ENCODE measurements around the gene SLC12A2. TPM values are rescaled to one million over a fixed set of nuclear protein-coding genes. Genes with fewer than 3 reads are reported as not detected.

The SLC12A2 gene
- total RNA-seq, 1 experiment from 2014 or later, result 85.2 TPM

- no peak overlapping the region for H3K27ac Mint-ChIP-seq (ENCODE audit: unreplicated experiment)
- Histone ChIP-seq H3K9me3 (no peaks in the 10 kb centered on the region), H3K4me1 (no peaks in the 10 kb centered on the region), H3K4me3 (ENCODE audit: low read depth, low read length) (no peak overlapping the region), H3K27me3 (replicated peaks; ENCODE audit: control insufficient read depth, insufficient read depth, low read length) (no peaks in the 10 kb centered on the region), H3K36me3 (ENCODE audit: control insufficient read depth, insufficient read depth, low read length) (no peaks in the 10 kb centered on the region; the same call in 1 of the 2 replicates)
- no peak overlapping the region for H3K4me3 Mint-ChIP-seq (ENCODE audit: unreplicated experiment)
- no peak for TF ChIP-seq CTCF (IDR thresholded peaks at IDR 0.05; ENCODE audit: insufficient read depth in 1 of 2, low read depth in 1 of 2, low read length in 1 of 2, severe bottlenecking in 1 of 2, unreplicated experiment in 1 of 2)
- H3K27me3 Mint-ChIP-seq (ENCODE audit: insufficient read depth, unreplicated experiment), result no peaks in the 10 kb centered on the region
- CTCF ChIA-PET, result no interaction called here
- no peak for DNase-seq
- BruUV-seq (replicated peaks), result no TSS peak
- no peaks in the 10 kb centered on the region for H3K4me1 Mint-ChIP-seq (ENCODE audit: low read depth, unreplicated experiment)
- intact Hi-C loops (cut with micrococcal nuclease; ENCODE audit: unreplicated experiment), result no loop called here
- POLR2A ChIA-PET, result no interaction called here
- H3K36me3 Mint-ChIP-seq (ENCODE audit: insufficient read depth, unreplicated experiment), result peaks cover 23% of the 10 kb centered on the region
- H3K9me3 Mint-ChIP-seq (ENCODE audit: unreplicated experiment), result no peaks in the 10 kb centered on the region
Measured at GRCh38 chr5:128169401-128170017, 85.9 kb downstream of the SLC12A2 start.

GRCh38 chr5:128172102-128172501 lies 88.5 kb downstream of the SLC12A2 start:
- Mint-ChIP-seq H3K27ac (ENCODE audit: unreplicated experiment) (no peak overlapping the region), H3K9me3 (ENCODE audit: unreplicated experiment) (no peaks in the 10 kb centered on the region), H3K4me3 (ENCODE audit: unreplicated experiment) (no peak overlapping the region), H3K36me3 (ENCODE audit: insufficient read depth, unreplicated experiment) (peaks cover 22% of the 10 kb centered on the region), H3K27me3 (ENCODE audit: insufficient read depth, unreplicated experiment) (no peaks in the 10 kb centered on the region), H3K4me1 (ENCODE audit: low read depth, unreplicated experiment) (no peaks in the 10 kb centered on the region)
- Histone ChIP-seq H3K9me3 (no peaks in the 10 kb centered on the region), H3K4me3 (ENCODE audit: low read depth, low read length) (no peak overlapping the region), H3K27me3 (replicated peaks; ENCODE audit: control insufficient read depth, insufficient read depth, low read length) (no peaks in the 10 kb centered on the region), H3K4me1 (no peaks in the 10 kb centered on the region), H3K36me3 (ENCODE audit: control insufficient read depth, insufficient read depth, low read length) (no peaks in the 10 kb centered on the region; the same call in 1 of the 2 replicates)
- no peak for TF ChIP-seq CTCF (IDR thresholded peaks at IDR 0.05; ENCODE audit: insufficient read depth in 1 of 2, low read depth in 1 of 2, low read length in 1 of 2, severe bottlenecking in 1 of 2, unreplicated experiment in 1 of 2)
- DNase-seq, result no peak
- intact Hi-C loops (cut with micrococcal nuclease; ENCODE audit: unreplicated experiment), result no loop called here
- CTCF ChIA-PET, result no interaction called here
- POLR2A ChIA-PET, result no interaction called here
- no TSS peak for BruUV-seq (replicated peaks)

GRCh38 chr5:128174951-128175350 lies 91.4 kb downstream of the SLC12A2 start:
- H3K4me1 ChIP-seq, result no peaks in the 10 kb centered on the region
- no peak overlapping the region for H3K4me3 ChIP-seq (ENCODE audit: low read depth, low read length)
- no peaks in the 10 kb centered on the region for H3K27me3 ChIP-seq (replicated peaks; ENCODE audit: control insufficient read depth, insufficient read depth, low read length)
- Mint-ChIP-seq H3K4me3 (ENCODE audit: unreplicated experiment) (no peak overlapping the region), H3K9me3 (ENCODE audit: unreplicated experiment) (no peaks in the 10 kb centered on the region), H3K27ac (ENCODE audit: unreplicated experiment) (no peak overlapping the region), H3K4me1 (ENCODE audit: low read depth, unreplicated experiment) (no peaks in the 10 kb centered on the region), H3K27me3 (ENCODE audit: insufficient read depth, unreplicated experiment) (no peaks in the 10 kb centered on the region), H3K36me3 (ENCODE audit: insufficient read depth, unreplicated experiment) (peaks cover 26% of the 10 kb centered on the region)
- no peaks in the 10 kb centered on the region for H3K9me3 ChIP-seq
- ChIA-PET CTCF (no interaction called here), POLR2A (no interaction called here)
- no peak for DNase-seq
- no TSS peak for BruUV-seq (replicated peaks)
- intact Hi-C loops (cut with micrococcal nuclease; ENCODE audit: unreplicated experiment), result no loop called here
- TF ChIP-seq CTCF (IDR thresholded peaks at IDR 0.05; ENCODE audit: insufficient read depth in 1 of 2, low read depth in 1 of 2, low read length in 1 of 2, severe bottlenecking in 1 of 2, unreplicated experiment in 1 of 2), result no peak
- H3K36me3 ChIP-seq (ENCODE audit: control insufficient read depth, insufficient read depth, low read length), result no peaks in the 10 kb centered on the region

Data from Caco-2 (cell line).